Glutamatergic neuron (in vitro differentiated cells): ENCODE results near the gene ARID1B. TPM values are rescaled to one million over a fixed set of nuclear protein-coding genes. Genes with fewer than 3 reads are reported as not detected.
"Not testable (repeated sequence)": the region's sequence is repeated elsewhere in the genome, so short reads cannot be mapped to it uniquely, and the experiment has no call there.

Source experiments
- DNase-seq: peaks from one replicate; pipeline ENCODE4 v3.0.0; 2022
- H3K27ac Mint-ChIP-seq: one replicate; pipeline ENCODE4 v1.8.0; 2020; ENCODE audit warnings: mild to moderate bottlenecking, mixed read lengths, inconsistent platforms; ENCODE audit not compliant: unreplicated experiment
- H3K27me3 Mint-ChIP-seq: one replicate; pipeline ENCODE4 v1.8.0; 2020; ENCODE audit warnings: mild to moderate bottlenecking, moderate library complexity, mixed read lengths, inconsistent platforms; ENCODE audit not compliant: unreplicated experiment
- H3K36me3 Mint-ChIP-seq: one replicate; pipeline ENCODE4 v1.8.0; 2020; ENCODE audit warnings: mild to moderate bottlenecking, mixed read lengths, inconsistent platforms; ENCODE audit not compliant: unreplicated experiment
- H3K4me1 Mint-ChIP-seq: one replicate; pipeline ENCODE4 v1.8.0; 2020; ENCODE audit warnings: mild to moderate bottlenecking, low read depth, mixed read lengths, inconsistent platforms; ENCODE audit not compliant: unreplicated experiment
- H3K4me3 Mint-ChIP-seq: one replicate; pipeline ENCODE4 v1.8.0; 2020; ENCODE audit warnings: mild to moderate bottlenecking, mixed read lengths, inconsistent platforms; ENCODE audit not compliant: unreplicated experiment
- H3K9me3 Mint-ChIP-seq: one replicate; pipeline ENCODE4 v1.8.0; 2020; ENCODE audit warnings: mild to moderate bottlenecking, moderate library complexity, mixed read lengths, inconsistent platforms; ENCODE audit not compliant: unreplicated experiment
- CTCF ChIP-seq: fragments of 200-600 bp; sonication (generic); IDR thresholded peaks from one replicate; pipeline ENCODE4 v1.5.0; 2021; ENCODE audit not compliant: partially characterized antibody, unreplicated experiment
- total RNA-seq: library from RNA; stranded (reverse); fragmentation: NEBNext Ultra II Directional; extraction: Animal tissue kit (Norgen Biotek cat#: 25700); gene quantifications from one replicate; pipeline ENCODE4 v1.2.1, GENCODE V29; 2021; ENCODE audit not compliant: unreplicated experiment

Gene ARID1B
- total RNA-seq, 1 donor from 2014 or later: 202 TPM

DNA sequence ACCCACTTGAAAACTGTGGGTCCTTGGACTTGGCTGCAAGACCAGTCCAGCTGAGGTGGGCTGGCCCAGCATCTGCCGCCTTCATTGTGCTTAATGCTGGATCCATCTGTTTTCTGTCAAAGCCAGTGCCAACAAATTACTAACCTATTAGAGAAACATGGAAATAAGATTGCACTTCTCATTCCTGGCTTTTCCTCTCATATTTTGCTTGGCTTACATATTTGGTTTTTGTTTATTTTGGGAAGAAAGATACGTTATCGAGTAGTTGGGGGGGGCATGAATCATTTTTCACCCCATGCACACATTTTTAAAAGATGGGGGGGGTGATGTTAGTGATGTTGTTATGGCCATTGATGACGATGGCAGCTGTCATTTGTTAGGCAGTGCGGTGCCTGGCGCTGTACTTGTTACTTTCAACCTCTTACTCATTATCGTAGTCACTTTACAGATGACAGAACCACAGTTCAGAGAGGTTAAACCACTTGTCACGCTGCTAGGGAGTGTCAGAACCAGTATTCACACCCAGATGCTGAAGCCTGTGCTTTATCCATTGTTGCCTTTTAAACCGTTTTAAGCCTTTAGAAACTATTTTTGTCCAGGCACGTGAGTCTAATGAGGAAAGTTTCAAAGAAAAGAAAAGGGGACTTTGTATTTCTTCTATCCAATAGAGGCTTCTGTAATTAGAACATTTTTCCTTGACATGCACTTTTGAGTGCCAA is 366.2 kb downstream of the ARID1B start:
- Mint-ChIP-seq H3K4me1 (peaks cover 42% of the 10 kb centered on the region), H3K4me3 (no peak overlapping the region), H3K9me3 (peaks cover 14% of the 10 kb centered on the region), H3K27me3 (peaks cover 15% of the 10 kb centered on the region), H3K27ac (peak overlapping the region; percentile 50), H3K36me3 (peaks cover 4% of the 10 kb centered on the region)
- no peak for TF ChIP-seq CTCF
- no peak for DNase-seq

- peak overlapping the region; percentile 11 for H3K27ac Mint-ChIP-seq
- peaks cover 15% of the 10 kb centered on the region for H3K27me3 Mint-ChIP-seq
Observed at GRCh38 chr6:157143890-157144798, 367.0 kb downstream of the ARID1B start.

DNA sequence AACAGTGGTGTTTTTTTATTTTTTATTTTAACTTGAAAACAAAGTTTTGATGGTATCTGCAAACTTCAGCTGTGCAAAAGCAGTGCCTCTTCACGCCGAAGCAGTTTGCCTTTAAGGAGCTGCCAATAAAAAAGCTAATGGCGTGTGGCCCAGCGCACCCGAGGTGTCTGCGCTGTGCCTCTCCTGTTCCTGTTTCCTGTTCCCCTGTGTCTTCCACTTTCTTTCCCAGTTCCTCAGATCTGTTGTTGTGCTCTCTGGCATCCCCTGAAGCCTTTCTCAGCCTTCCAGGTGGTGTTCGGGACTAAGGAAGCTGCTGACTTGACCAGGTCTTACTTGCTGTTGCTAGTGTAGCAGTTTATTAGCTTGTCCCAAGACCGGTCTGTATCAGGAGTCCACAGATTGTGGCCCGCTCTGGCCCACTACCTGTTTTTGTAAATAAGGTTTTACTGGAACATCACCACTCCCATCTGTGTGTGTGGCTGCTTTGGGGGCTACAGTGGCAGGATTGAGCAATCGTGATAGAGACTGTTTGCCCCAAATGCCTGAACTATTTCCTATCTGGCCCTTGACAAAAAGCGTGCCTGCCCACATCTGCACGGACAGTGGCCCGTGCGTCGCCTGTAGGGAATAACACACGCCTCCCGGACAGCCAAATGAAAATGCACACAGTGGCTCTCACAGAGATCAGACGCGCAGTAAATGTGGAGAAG is 367.8 kb downstream of the ARID1B start:
- peak overlapping the region; percentile 64 for H3K27ac Mint-ChIP-seq
- peaks cover 4% of the 10 kb centered on the region for H3K36me3 Mint-ChIP-seq
- DNase-seq: no peak
- peaks cover 47% of the 10 kb centered on the region for H3K4me1 Mint-ChIP-seq
- H3K4me3 Mint-ChIP-seq: no peak overlapping the region
- H3K9me3 Mint-ChIP-seq: peaks cover 14% of the 10 kb centered on the region
- H3K27me3 Mint-ChIP-seq: peaks cover 13% of the 10 kb centered on the region
- no peak for TF ChIP-seq CTCF

More at GRCh38 chr6:157143890-157144798, 367.0 kb downstream of the ARID1B start:
- no peak for DNase-seq
- H3K4me1 Mint-ChIP-seq: peaks cover 47% of the 10 kb centered on the region
- H3K9me3 Mint-ChIP-seq: peaks cover 14% of the 10 kb centered on the region
- H3K36me3 Mint-ChIP-seq: peaks cover 4% of the 10 kb centered on the region
- H3K4me3 Mint-ChIP-seq: no peak overlapping the region
- TF ChIP-seq CTCF: no peak

- H3K36me3 Mint-ChIP-seq: peaks cover 4% of the 10 kb centered on the region
Observed at GRCh38 chr6:157145656-157146285, 368.6 kb downstream of the ARID1B start.

GRCh38 chr6:157147054-157148026 is 370.2 kb downstream of the ARID1B start:
- Mint-ChIP-seq H3K27ac (peak overlapping the region; percentile 93), H3K4me1 (peaks cover 50% of the 10 kb centered on the region), H3K4me3 (peak overlapping the region; percentile 58), H3K9me3 (peaks cover 12% of the 10 kb centered on the region)
- not testable (repeated sequence) for H3K36me3 Mint-ChIP-seq, H3K27me3 Mint-ChIP-seq
- DNase-seq: peak; percentile 41

More at GRCh38 chr6:157145656-157146285, 368.6 kb downstream of the ARID1B start:
- peaks cover 13% of the 10 kb centered on the region for H3K27me3 Mint-ChIP-seq
- no peak for DNase-seq
- H3K27ac Mint-ChIP-seq: peak overlapping the region; percentile 49
- peaks cover 47% of the 10 kb centered on the region for H3K4me1 Mint-ChIP-seq
- H3K4me3 Mint-ChIP-seq: no peak overlapping the region
- no peak for TF ChIP-seq CTCF
- peaks cover 12% of the 10 kb centered on the region for H3K9me3 Mint-ChIP-seq
